ENCODE results near the gene ATF7IP.
"Not testable (repeated sequence)": the region's sequence is repeated elsewhere in the genome, so short reads cannot be mapped to it uniquely, and the experiment has no call there.

ATF7IP gene

GRCh38 chr12:14395074-14395778 lies 29.7 kb downstream of the ATF7IP start:
- TF ChIP-seq CTCF (IDR thresholded peaks at IDR 0.05; ENCODE audit: borderline replicate concordance, insufficient read depth, low read depth, low read length) = no peak
- no peak overlapping the region for H3K4me3 ChIP-seq (ENCODE audit: low read depth, low read length)

- no peak for TF ChIP-seq CTCF (IDR thresholded peaks at IDR 0.05; ENCODE audit: borderline replicate concordance, insufficient read depth, low read depth, low read length)
- H3K4me3 ChIP-seq (ENCODE audit: low read depth, low read length) = no peak overlapping the region
These were observed 30.6 kb downstream of the ATF7IP start for GRCh38 chr12:14396071-14396470.

GRCh38 chr12:14399871-14400270 lies 34.4 kb downstream of the ATF7IP start:
- no peak for TF ChIP-seq CTCF (IDR thresholded peaks at IDR 0.05; ENCODE audit: borderline replicate concordance, insufficient read depth, low read depth, low read length)
- no peak overlapping the region for H3K4me3 ChIP-seq (ENCODE audit: low read depth, low read length)

GRCh38 chr12:14400599-14400998 lies 35.1 kb downstream of the ATF7IP start:
- no peak overlapping the region for H3K4me3 ChIP-seq (ENCODE audit: low read depth, low read length)
- TF ChIP-seq CTCF (IDR thresholded peaks at IDR 0.05; ENCODE audit: borderline replicate concordance, insufficient read depth, low read depth, low read length) = no peak

GRCh38 chr12:14401267-14401666 lies 35.8 kb downstream of the ATF7IP start:
- not testable (repeated sequence) for H3K4me3 ChIP-seq (ENCODE audit: low read depth, low read length)

GRCh38 chr12:14402697-14403096 lies 37.2 kb downstream of the ATF7IP start:
- H3K4me3 ChIP-seq (ENCODE audit: low read depth, low read length) = no peak overlapping the region
- no peak for TF ChIP-seq CTCF (IDR thresholded peaks at IDR 0.05; ENCODE audit: borderline replicate concordance, insufficient read depth, low read depth, low read length)

GRCh38 chr12:14403293-14403692 lies 37.8 kb downstream of the ATF7IP start:
- no peak overlapping the region for H3K4me3 ChIP-seq (ENCODE audit: low read depth, low read length)
- TF ChIP-seq CTCF (IDR thresholded peaks at IDR 0.05; ENCODE audit: borderline replicate concordance, insufficient read depth, low read depth, low read length) = no peak

All from GM12875 (cell line).